ENCODE measurements around the gene SLC16A1.
A peak's percentile ranks its signal among the peaks of the same experiment; 100 is the strongest.
"Not testable (repeated sequence)": the region's sequence is repeated elsewhere in the genome, so short reads cannot be mapped to it uniquely, and the experiment has no call there.

SLC16A1 gene

DNA sequence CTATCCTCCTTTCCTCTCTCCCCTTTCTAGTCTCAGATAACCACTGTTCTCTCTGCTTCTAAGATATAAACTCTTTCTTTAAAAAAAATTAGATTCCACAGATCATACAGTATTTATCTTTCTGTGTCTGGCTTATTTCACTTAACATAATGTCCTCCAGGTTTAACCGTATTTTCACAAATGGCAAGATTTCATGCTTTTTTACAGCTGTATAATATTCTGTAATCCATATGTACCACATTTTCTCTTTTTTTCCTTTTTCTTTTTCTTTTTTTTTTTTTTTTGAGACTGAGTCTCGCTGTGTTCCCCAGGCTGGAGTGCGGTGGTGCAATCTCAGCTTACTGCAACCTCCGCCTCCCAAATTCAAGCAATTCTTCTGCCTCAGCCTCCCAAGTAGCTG, 5.1 kb upstream of the SLC16A1 start:
- no peak for DNase-seq (ENCODE audit: low read depth)
- H3K4me3 ChIP-seq (ENCODE audit: low read length), result no peak overlapping the region
- TF ChIP-seq, protein P1, sequence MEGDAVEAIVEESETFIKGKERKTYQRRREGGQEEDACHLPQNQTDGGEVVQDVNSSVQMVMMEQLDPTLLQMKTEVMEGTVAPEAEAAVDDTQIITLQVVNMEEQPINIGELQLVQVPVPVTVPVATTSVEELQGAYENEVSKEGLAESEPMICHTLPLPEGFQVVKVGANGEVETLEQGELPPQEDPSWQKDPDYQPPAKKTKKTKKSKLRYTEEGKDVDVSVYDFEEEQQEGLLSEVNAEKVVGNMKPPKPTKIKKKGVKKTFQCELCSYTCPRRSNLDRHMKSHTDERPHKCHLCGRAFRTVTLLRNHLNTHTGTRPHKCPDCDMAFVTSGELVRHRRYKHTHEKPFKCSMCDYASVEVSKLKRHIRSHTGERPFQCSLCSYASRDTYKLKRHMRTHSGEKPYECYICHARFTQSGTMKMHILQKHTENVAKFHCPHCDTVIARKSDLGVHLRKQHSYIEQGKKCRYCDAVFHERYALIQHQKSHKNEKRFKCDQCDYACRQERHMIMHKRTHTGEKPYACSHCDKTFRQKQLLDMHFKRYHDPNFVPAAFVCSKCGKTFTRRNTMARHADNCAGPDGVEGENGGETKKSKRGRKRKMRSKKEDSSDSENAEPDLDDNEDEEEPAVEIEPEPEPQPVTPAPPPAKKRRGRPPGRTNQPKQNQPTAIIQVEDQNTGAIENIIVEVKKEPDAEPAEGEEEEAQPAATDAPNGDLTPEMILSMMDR (conservative IDR thresholded peaks at IDR 0.05; ENCODE audit: low read length), result no peak

- no peak for DNase-seq (ENCODE audit: low read depth)
- H3K4me3 ChIP-seq (ENCODE audit: low read length), result no peak overlapping the region
- TF ChIP-seq, protein P1 (conservative IDR thresholded peaks at IDR 0.05; ENCODE audit: low read length), result no peak
Measured at GRCh38 chr1:112960384-112960783, 4.4 kb upstream of the SLC16A1 start.

DNA sequence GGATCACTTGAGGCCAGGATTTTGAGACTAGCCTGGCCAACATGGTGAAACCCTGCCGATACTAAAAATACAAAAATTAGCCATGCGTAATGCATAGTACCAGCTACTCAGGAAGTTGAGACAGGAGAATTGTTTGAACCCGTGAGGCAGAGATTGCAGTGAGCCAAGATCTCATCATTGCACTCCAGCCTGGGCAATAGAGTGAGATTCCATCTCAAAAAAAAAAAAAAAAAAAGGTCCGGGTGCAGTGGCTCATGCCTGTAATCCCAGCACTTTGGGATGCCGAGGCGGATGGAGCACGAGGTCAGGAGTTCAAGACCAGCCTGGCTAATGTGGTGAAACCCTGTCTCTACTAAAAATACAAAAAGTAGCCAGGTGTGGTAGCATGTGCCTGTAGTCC, 2.2 kb upstream of the SLC16A1 start:
- DNase-seq (ENCODE audit: low read depth), result not testable (repeated sequence)
- H3K4me3 ChIP-seq (ENCODE audit: low read length), result peak overlapping the region; percentile 97

- DNase-seq (ENCODE audit: low read depth), result peak; percentile 89
- peak overlapping the region; percentile 97 for H3K4me3 ChIP-seq (ENCODE audit: low read length)
- TF ChIP-seq, protein P1 (conservative IDR thresholded peaks at IDR 0.05; ENCODE audit: low read length), result no peak
Measured at GRCh38 chr1:112957133-112957812, 1.3 kb upstream of the SLC16A1 start.

GRCh38 chr1:112956544-112957132, 642 bp upstream of the SLC16A1 start:
- TF ChIP-seq, protein P1 (conservative IDR thresholded peaks at IDR 0.05; ENCODE audit: low read length), result no peak
- no peak for DNase-seq (ENCODE audit: low read depth)

DNA sequence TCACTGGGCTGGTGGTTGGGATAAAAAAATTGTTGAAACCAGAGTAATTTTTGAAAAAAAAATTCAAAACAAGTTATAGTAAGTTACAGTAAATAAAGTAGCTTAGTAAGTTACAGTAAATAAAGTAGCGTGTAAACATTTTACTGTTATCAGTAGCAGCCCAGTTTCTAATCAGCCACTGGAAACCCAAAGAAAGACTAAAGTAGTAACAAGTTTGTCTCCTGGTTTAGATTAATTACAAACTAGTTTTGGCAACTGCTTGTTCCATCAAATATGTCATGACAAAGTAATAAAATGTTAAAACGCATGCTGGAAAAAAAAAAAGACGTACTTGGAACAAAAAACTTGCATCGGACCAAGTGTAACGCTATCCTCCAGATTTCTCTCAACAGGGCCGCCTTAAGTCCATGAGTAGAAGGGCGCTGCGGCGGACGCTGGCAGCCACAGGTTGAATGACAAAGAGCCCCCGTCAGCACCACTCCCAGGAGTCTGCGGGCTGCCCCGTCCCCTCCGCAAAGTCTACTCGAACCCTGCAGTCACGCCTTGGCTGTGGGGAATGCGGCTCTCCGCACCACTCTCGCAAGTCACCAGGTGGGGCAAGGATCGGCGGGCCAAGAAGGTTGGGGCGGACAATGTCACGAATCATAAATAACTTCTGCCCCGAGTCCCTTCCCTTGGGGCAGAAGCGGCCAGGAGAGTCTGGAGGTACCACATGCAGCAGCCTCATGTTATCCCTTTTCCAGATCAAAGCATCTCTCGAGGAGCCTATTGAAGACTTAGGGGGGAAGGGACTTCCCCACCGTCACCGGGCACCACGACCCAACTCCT, 837 bp downstream of the SLC16A1 start:
- peak; percentile 48 for DNase-seq (ENCODE audit: low read depth)

More at GRCh38 chr1:112956544-112957132, 642 bp upstream of the SLC16A1 start:
- H3K4me3 ChIP-seq (ENCODE audit: low read length), result peak overlapping the region; percentile 97

More for the DNA sequence above, 837 bp downstream of the SLC16A1 start:
- peak overlapping the region; percentile 87 for H3K4me3 ChIP-seq (ENCODE audit: low read length)
- TF ChIP-seq, protein P1 (conservative IDR thresholded peaks at IDR 0.05; ENCODE audit: low read length), result no peak; the same call in 1 of the 2 replicates
